GM23248 (cell line): Measurements from ENCODE around the gene UMODL1. TPM values are rescaled to one million over a fixed set of nuclear protein-coding genes. Genes with fewer than 3 reads are reported as not detected.

Source experiments
- DNase-seq: peaks from one replicate; pipeline ENCODE4 v3.0.0-alpha.2; 2015
- H2AFZ ChIP-seq: fragments of 200-600 bp; sonication (generic); 2 replicates; pipeline ENCODE4 v1.6.1; 2016; ENCODE audit warnings: antibody characterized with exemption
- H3F3A ChIP-seq: fragments of 200-600 bp; sonication (generic); 2 replicates; pipeline ENCODE4 v1.6.1; 2016; ENCODE audit warnings: mild to moderate bottlenecking, antibody characterized with exemption, mixed run types; ENCODE audit not compliant: insufficient read depth
- H3K27ac ChIP-seq: fragments of 200-600 bp; sonication (generic); 2 replicates; pipeline ENCODE4 v1.5.1; 2016; ENCODE audit warnings: mild to moderate bottlenecking
- H3K27me3 ChIP-seq: fragments of 200-600 bp; sonication (generic); replicated peaks from 2 replicates; pipeline ENCODE4 v1.6.1; 2016; ENCODE audit warnings: mild to moderate bottlenecking; ENCODE audit not compliant: insufficient read depth
- H3K36me3 ChIP-seq: fragments of 200-600 bp; sonication (generic); 2 replicates; pipeline ENCODE4 v1.6.1; 2016; ENCODE audit warnings: low read depth, mild to moderate bottlenecking
- H3K4me1 ChIP-seq: fragments of 200-600 bp; sonication (generic); 2 replicates; pipeline ENCODE4 v1.6.1; 2016; ENCODE audit warnings: mild to moderate bottlenecking; ENCODE audit not compliant: insufficient read depth
- H3K4me2 ChIP-seq: fragments of 200-600 bp; sonication (generic); one replicate; pipeline ENCODE4 v1.6.1; 2016; ENCODE audit warnings: mild to moderate bottlenecking; ENCODE audit not compliant: unreplicated experiment
- H3K4me3 ChIP-seq: fragments of 200-600 bp; sonication (generic); 2 replicates; pipeline ENCODE4 v1.5.1; 2016; ENCODE audit warnings: mild to moderate bottlenecking
- H3K79me2 ChIP-seq: fragments of 200-600 bp; sonication (generic); 2 replicates; pipeline ENCODE4 v1.6.1; 2016; ENCODE audit warnings: mild to moderate bottlenecking; ENCODE audit not compliant: insufficient read depth
- H3K9ac ChIP-seq: fragments of 200-600 bp; sonication (generic); 2 replicates; pipeline ENCODE4 v1.6.1; 2016; ENCODE audit warnings: mild to moderate bottlenecking
- H3K9me2 ChIP-seq: fragments of 200-600 bp; sonication (generic); 2 replicates; pipeline ENCODE4 v1.6.1; 2016; ENCODE audit warnings: mixed run types, mild to moderate bottlenecking, moderate library complexity; ENCODE audit not compliant: insufficient read depth
- H3K9me3 ChIP-seq: fragments of 200-600 bp; sonication (generic); one replicate; pipeline ENCODE4 v1.6.1; 2017; ENCODE audit warnings: low read depth
- H4K20me1 ChIP-seq: fragments of 200-600 bp; sonication (generic); 2 replicates; pipeline ENCODE4 v1.6.0; 2016; ENCODE audit not compliant: insufficient read depth
- EZH2 ChIP-seq: fragments of 200-600 bp; sonication (generic); IDR thresholded peaks from 2 replicates; pipeline ENCODE4 v1.6.1; 2018; ENCODE audit warnings: antibody characterized with exemption, mild to moderate bottlenecking; ENCODE audit not compliant: insufficient read depth, poor library complexity, severe bottlenecking
- EZH2phosphoT487 ChIP-seq: fragments of 200-600 bp; sonication (generic); IDR thresholded peaks from 2 replicates; pipeline ENCODE4 v1.6.1; 2018; ENCODE audit warnings: antibody characterized with exemption, moderate library complexity, mild to moderate bottlenecking, low read depth; ENCODE audit not compliant: insufficient read depth
- WGBS, 2 experiments: methylation state at CpG; one replicate each; pipeline ENCODE4 v1.1.6; 2015 to 2017; ENCODE audit warnings: low lambda C conversion rate in 2 of 2, low coverage in 1 of 2; ENCODE audit errors: missing lambda C conversion rate in 2 of 2; 5-methylcytosine and 5-hydroxymethylcytosine counted together
- in situ Hi-C: fragments of 300-500 bp; cut with MboI; formaldehyde crosslinking; loops from 2 replicates; pipeline ENCODE4 v1.15.0; 2020
- polyA plus RNA-seq: library from polyadenylated mRNA; unstranded; fragments of >200 nt; fragmentation: Nextera tagmentation; extraction: Ambion mirVana; gene quantifications from 2 replicates; pipeline ENCODE4 v1.2.1, GENCODE V29; 2016
- total RNA-seq: library from RNA; depleted of rRNA; stranded (reverse); fragments of >200 nt; shearing (Covaris generic); gene quantifications from 2 replicates; pipeline ENCODE4 v1.2.3, GENCODE V29; 2014

The UMODL1 gene
- total and polyA plus RNA-seq, 2 experiments from 2014 or later, result not detected

- Histone ChIP-seq H3K27ac (peak overlapping the region; percentile 98), H3K9me2 (no peaks in the 10 kb centered on the region), H3K4me1 (peaks cover 25% of the 10 kb centered on the region), H3K9me3 (no peaks in the 10 kb centered on the region), H3K4me3 (peak overlapping the region; percentile 33), H3K27me3 (no peaks in the 10 kb centered on the region), H4K20me1 (no peaks in the 10 kb centered on the region), H3K9ac (peak overlapping the region; percentile 89), H3K4me2 (peak overlapping the region; percentile 75), H3F3A (peaks cover 22% of the 10 kb centered on the region), H2AFZ (peak overlapping the region; percentile 57), H3K36me3 (no peaks in the 10 kb centered on the region), H3K79me2 (no peaks in the 10 kb centered on the region)
- 2% methylated on average over 8 of the region's 8 CpGs for WGBS, 2 experiments
- TF ChIP-seq EZH2phosphoT487, result no peak
- TF ChIP-seq EZH2, result no peak
- DNase-seq, result peak; percentile 99
- in situ Hi-C loops, result no loop called here
Measured at GRCh38 chr21:42097860-42098454, 26.8 kb downstream of the UMODL1 start.

GRCh38 chr21:42098957-42099505, 27.9 kb downstream of the UMODL1 start:
- H3F3A ChIP-seq, result peaks cover 15% of the 10 kb centered on the region
- no peak overlapping the region for H3K4me3 ChIP-seq
- no peak for DNase-seq
- no peaks in the 10 kb centered on the region for H3K9me2 ChIP-seq
- H4K20me1 ChIP-seq, result no peaks in the 10 kb centered on the region
- no peaks in the 10 kb centered on the region for H3K36me3 ChIP-seq
- H3K9me3 ChIP-seq, result no peaks in the 10 kb centered on the region
- no peak overlapping the region for H3K9ac ChIP-seq
- H3K27ac ChIP-seq, result no peak overlapping the region
- no peaks in the 10 kb centered on the region for H3K27me3 ChIP-seq
- no peaks in the 10 kb centered on the region for H3K79me2 ChIP-seq
- in situ Hi-C loops, result no loop called here
- no peak overlapping the region for H3K4me2 ChIP-seq
- peaks cover 25% of the 10 kb centered on the region for H3K4me1 ChIP-seq
- 96 to 98% methylated on average over 20 to 21 of the region's 21 CpGs for WGBS, 2 experiments
- H2AFZ ChIP-seq, result no peak overlapping the region
- no peak for TF ChIP-seq EZH2
- no peak for TF ChIP-seq EZH2phosphoT487

- Histone ChIP-seq H3K9ac (no peak overlapping the region), H3K4me3 (no peak overlapping the region), H3K79me2 (no peaks in the 10 kb centered on the region), H2AFZ (no peak overlapping the region), H3K27me3 (no peaks in the 10 kb centered on the region), H3K9me2 (no peaks in the 10 kb centered on the region), H3K4me1 (peaks cover 22% of the 10 kb centered on the region), H3K4me2 (no peak overlapping the region), H3F3A (peaks cover 15% of the 10 kb centered on the region), H4K20me1 (no peaks in the 10 kb centered on the region), H3K36me3 (no peaks in the 10 kb centered on the region), H3K27ac (no peak overlapping the region), H3K9me3 (no peaks in the 10 kb centered on the region)
- no peak for DNase-seq
- in situ Hi-C loops, result loop anchor here (25.0 kb wide), 1 partner anchor 164 kb away; no protein-coding TSS in a partner anchor
- TF ChIP-seq EZH2phosphoT487, result no peak
- 80 to 82% methylated on average over 14 of the region's 14 CpGs for WGBS, 2 experiments
Measured at GRCh38 chr21:42101246-42101645, 30.1 kb downstream of the UMODL1 start.

GRCh38 chr21:42102076-42102475, 31.0 kb downstream of the UMODL1 start:
- Histone ChIP-seq H2AFZ (no peak overlapping the region), H3K9me2 (no peaks in the 10 kb centered on the region), H3K4me2 (no peak overlapping the region), H3K4me1 (peaks cover 14% of the 10 kb centered on the region), H3K36me3 (no peaks in the 10 kb centered on the region), H3K9me3 (no peaks in the 10 kb centered on the region), H4K20me1 (no peaks in the 10 kb centered on the region), H3F3A (peaks cover 14% of the 10 kb centered on the region), H3K79me2 (no peaks in the 10 kb centered on the region), H3K27ac (no peak overlapping the region), H3K9ac (no peak overlapping the region), H3K4me3 (no peak overlapping the region), H3K27me3 (no peaks in the 10 kb centered on the region)
- TF ChIP-seq EZH2phosphoT487 (no peak), EZH2 (no peak)
- no peak for DNase-seq
- 73 to 76% methylated on average over 6 of the region's 6 CpGs for WGBS, 2 experiments
- in situ Hi-C loops, result loop anchor here (25.0 kb wide), 1 partner anchor 165 kb away; no protein-coding TSS in a partner anchor
